OCI-M2 (cell line): ENCODE data around the gene FGFRL1.
"Not testable (repeated sequence)": the region's sequence is repeated elsewhere in the genome, so short reads cannot be mapped to it uniquely, and the experiment has no call there.

Experiments used
- DNase-seq: peaks from one replicate; lab custom pipeline; 2025; ENCODE audit not compliant: unreplicated experiment; lab: John Stamatoyannopoulos, UW

FGFRL1 gene

DNA sequence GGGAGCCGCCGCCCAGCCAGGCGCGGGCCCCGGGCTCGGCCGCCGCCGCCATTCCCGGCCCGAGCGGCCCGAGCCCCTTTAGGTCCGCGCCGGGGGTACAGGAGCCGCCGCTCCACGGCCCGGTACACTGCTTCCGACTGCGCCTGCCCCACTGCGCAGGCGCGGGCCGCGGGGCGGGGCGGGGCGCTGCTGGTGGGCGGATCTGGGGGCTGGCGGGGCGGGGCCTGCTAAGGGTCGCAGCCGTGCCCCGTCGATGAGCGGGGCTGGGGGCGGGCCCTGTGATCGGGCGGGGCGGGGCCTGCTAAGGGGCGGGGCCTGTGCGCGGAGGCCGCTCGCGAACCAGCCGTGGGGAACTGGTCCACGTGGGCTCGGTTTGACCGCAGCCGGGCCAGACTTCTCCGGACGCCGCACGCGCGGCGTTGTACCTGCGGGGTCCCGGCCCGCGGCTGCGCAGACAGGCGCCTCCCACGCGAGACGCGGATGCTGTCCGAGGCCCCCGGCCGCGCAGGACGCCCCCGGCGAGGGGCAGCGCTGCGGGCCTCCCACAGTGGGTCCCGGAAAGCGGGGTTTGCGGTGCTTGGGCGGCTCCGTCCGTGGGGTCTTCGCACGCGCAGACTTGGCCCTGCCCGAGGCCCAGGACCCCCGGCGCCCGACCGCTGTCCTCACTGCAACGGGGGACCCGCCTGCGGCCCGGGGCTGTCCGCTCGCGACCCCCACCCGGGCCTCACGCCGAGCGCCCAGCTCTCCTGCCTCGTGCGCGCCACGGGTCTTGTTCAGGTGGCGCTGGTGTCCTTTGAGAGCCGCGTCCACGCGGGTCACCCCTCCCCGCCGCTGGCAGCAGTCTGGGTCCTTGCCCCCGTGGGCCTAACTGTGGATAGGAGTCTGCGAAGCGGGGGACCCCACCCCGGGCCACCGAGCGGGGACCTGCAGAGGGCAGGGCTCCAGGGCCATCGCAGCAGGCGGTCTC is 37.7 kb upstream of the FGFRL1 start, which contains the start of gene DGKQ:
Gene DGKQ (minus strand): TSS at position 139 of the 967 bp plus-strand sequence. CDS start 87 bp downstream, at position 52.
- no peak for DNase-seq

DNA sequence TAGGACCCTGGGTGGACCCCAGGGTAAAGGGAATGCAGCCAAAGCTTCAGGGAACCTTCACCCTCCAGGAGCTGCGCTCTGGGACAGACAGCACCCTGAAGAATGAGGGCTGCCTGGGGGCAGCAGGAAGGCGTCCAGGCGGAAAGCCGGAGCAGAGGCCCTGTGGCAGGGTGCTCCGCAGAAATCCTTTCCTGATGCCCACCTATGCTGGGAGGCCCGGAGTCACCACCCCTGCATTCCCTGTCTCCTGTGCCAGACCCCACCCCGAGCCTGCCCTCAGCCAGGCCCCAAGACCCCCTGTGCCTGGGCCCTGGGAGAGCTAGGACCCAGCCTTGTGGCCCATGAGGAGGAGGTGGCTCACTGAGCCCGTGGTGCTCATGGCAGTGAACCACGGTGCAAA is 36.8 kb upstream of the FGFRL1 start:
- no peak for DNase-seq

DNA sequence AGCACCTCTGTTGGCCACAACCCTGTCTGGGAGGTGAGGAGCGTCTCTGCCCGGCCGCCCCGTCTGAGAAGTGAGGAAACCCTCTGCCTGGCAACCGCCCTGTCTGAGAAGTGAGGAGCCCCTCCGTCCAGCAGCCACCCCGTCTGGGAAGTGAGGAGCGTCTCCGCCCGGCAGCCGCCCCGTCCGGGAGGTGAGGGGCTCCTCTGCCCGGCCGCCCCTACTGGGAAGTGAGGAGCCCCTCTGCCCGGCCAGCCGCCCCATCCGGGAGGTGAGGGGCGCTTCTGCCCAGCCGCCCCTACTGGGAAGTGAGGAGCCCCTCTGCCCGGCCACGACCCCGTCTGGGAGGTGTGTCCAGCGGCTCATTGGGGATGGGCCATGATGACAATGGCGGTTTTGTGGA is 35.4 kb upstream of the FGFRL1 start:
- DNase-seq: not testable (repeated sequence)

DNA sequence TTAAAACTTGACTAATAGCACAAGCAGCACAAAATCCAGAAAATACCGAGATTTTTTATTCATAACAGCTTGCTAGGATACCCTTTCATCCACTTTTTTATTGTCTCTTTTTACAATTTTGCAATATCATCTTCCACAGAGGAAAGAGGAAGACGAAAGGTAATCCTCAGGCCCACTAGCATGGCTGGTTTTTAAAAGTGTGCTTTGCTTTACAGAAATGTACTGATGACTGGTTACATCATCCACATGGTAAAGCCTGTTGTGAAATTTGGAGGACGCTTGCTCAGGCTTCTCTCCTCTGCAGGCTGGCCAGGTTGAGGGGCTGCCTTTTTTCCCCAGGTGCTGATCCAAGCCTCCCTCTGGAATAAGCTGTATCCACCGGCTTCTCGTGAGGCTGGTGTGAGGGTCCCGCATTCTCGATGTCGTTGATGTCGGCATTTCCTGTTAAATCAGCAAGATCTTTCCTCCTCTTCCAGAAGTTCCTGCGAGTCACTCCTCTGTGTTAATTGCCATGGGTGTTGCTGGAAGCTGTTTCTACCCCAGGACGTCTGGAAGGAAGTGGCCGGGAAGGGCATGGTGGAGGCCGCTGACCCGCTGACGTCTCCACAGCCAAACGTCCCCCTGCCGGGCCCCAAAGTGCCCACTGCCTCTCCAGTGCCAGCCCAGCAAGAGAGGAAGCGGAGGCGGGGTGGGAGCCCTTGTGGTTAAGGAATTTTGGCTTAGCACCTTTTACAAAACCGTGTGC is 32.3 kb upstream of the FGFRL1 start:
- DNase-seq: no peak

DNA sequence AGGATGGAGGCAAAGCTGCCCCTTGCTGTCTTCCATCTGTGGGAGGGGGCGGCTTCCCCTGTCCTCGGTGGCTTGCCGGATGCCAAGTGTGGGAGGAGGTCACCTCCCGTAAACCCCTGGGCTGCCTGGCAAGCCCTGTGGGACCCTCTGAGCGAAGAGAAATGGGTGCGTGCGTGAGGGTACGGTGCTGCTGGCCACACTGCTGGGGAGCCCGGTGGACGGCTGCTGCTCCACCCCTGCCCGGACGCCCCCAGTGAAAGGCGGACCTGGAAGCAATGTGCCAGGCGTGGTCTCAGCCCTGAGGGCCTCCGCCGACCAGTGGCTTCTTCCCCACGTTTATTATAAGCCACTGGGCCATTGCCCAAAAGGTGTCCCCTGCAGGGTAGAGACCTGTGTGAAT is 29.1 kb upstream of the FGFRL1 start:
- no peak for DNase-seq

DNA sequence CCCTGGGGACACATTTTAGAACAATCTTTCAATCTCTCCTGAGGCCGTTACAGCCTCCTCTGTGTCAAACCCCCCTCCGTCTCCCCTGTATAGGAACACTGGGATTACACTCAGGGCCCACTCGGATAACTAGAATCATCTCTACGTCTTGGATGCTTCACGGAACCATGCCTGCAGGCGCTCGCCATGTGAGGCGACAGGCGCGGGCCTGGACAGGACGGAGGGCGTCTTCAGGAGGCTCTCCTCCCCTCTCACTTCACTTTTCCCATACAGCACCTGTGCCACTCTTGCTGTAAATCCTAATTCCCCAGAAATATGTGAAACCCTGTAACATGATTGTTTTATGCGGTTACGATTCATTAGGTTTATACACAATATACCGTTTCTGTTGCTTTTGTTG is 28.6 kb upstream of the FGFRL1 start:
- no peak for DNase-seq

DNA sequence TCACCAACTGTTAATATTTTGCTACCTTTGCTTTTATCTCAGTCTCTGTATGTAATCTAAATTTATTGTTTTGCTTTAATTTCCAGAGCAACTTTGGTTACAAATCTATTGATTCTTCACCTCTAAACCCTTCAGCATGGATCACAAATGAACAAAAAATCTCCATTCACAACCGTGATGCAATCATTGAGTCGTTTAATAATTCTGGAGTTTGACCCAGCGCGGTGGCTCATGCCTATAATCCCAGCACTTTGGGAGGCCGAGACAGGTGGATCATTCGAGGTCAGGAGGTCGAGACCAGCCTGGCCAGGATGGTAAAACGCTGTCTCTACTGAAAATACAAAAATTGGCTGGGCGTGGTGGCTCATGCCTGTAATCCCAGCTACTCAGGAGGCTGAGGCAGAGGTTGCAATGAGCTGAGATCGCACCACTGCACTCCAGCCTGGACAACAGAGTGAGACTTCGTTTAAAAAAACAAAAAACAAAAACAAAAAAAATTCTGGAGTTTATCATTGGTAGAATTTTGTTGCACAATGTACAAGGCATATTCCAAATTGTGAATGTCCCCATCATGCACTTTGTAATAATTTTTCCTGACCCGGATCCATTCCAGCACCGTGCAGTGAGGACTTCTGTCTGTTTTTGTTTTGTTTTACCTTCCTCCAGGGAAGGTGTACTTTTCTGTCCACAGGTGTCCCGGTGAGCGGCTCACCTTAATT is 26.9 kb upstream of the FGFRL1 start:
- DNase-seq: no peak

DNA sequence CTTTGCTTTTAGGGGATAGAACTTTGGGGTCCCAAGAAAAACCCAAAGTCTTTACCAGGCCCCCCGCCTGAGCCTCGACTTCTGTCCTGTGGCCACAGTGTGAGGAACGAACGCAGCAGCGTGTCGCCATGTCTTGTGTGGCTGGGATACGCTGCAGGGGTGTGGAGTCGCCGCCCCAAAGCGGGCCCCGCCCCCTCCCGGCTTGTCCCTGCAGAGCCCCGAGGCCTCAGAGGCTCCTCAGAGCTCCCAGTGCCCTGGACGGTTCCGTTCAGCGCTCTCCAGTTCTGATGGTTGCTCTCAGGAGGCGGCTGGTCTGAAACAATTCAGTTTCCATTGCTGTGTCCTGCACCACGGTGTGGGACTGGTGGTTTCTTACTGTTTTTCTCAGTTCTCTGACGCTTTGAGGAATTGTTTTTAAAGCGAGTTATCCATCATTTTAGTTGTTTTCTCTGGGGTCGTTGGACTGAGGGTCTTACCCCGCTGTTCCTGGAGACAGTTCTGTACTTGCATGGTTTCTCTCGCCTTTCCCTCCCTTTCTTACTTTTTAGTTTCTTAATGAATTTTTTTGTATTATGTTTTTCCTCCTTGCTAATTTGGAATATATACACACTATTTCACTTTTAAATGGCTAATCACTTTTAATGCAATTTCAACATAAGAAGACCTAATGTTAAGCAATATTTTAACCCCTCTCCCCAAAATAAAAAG is 26.1 kb upstream of the FGFRL1 start:
- no peak for DNase-seq

DNA sequence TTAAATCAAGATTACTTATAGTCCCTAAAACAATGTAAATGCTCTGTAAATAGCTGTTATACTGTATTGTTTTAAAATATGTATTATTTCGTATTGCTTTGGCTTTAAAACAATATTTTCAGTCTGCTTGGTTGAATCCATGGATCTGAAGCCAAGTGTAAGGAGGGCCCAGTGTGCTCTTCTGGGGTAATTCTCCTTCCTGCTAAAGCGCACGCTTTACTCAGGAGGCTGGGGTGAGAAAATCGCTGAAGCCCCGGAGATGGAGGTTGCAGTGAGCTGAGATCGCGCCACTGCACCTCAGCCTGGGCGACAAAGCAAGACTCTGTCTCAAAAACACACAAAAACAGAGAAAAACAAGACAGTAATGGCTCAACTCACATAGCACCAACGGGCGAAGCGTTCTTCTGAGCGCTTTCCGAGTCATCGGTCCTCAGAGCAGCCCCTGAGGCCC is 25.0 kb upstream of the FGFRL1 start:
- no peak for DNase-seq

DNA sequence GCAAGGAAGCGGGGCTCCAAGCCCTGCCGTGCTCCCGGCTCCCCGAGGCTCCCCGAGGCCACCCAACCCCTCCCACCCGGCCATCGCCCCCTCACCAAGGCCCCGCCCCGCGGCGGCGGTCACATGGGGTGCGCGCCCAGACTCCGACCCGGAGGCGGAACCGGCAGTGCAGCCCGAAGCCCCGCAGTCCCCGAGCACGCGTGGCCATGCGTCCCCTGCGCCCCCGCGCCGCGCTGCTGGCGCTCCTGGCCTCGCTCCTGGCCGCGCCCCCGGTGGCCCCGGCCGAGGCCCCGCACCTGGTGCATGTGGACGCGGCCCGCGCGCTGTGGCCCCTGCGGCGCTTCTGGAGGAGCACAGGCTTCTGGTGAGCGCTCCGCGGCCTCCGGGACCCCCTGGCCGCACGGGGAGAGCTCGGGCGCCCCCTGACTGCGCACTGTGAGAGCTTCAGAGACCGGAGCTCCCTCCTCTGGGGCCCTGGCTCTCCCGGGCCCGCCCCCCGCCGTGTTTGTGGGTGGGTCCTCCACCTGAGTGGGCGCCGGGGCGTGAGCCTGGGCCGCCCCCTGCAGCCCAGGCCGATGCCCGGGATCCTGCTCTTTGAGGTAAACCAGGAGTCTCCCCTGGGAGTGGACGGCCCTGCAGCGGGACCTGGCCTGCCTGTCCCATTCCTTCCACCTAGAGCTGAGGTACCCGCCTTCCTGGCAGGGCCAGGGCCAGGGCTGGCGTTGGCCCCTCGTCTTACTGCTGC is 24.4 kb upstream of the FGFRL1 start, which contains the start of gene IDUA:
Gene IDUA (plus strand): TSS at position 166 of the 745 bp plus-strand sequence. CDS start 41 bp downstream, at position 207.
- DNase-seq: no peak

DNA sequence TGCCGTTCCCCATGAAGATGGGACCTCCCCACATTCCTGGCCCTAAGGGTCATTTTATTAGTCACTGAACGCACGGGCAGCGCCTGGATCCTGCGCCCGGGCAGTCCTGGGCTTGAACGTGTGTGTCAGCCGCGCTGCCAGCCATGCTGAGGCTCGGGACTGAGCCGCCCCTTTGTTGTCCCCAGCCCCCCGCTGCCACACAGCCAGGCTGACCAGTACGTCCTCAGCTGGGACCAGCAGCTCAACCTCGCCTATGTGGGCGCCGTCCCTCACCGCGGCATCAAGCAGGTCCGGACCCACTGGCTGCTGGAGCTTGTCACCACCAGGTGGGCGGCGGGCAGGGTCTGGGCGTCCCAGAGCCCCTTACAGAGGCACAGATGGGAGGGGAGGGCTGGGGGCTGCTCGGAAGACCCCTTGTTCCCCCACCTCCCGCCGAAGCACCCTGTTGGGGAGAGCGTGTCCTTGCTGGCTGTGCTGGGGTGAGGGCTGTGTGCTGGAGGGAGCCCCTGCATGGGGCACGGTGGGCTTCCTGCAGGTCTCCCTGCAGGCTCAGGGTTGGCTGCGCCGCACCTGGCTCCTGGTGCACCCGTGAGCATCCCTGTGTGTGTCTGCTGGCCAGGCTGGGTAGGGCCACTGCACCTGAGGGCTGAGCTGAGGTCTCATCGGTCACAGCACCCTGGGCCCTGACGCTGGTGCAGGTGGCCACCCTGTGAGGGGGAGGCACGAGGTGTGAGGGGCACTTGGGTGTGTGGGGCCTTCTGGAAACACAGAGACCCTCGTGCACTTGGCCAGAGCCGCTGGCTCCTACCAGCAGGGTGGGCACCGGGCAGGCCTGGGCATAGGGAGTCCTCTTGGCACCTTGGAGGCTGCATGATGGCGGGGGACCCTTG is 23.6 kb upstream of the FGFRL1 start:
- DNase-seq: no peak

DNA sequence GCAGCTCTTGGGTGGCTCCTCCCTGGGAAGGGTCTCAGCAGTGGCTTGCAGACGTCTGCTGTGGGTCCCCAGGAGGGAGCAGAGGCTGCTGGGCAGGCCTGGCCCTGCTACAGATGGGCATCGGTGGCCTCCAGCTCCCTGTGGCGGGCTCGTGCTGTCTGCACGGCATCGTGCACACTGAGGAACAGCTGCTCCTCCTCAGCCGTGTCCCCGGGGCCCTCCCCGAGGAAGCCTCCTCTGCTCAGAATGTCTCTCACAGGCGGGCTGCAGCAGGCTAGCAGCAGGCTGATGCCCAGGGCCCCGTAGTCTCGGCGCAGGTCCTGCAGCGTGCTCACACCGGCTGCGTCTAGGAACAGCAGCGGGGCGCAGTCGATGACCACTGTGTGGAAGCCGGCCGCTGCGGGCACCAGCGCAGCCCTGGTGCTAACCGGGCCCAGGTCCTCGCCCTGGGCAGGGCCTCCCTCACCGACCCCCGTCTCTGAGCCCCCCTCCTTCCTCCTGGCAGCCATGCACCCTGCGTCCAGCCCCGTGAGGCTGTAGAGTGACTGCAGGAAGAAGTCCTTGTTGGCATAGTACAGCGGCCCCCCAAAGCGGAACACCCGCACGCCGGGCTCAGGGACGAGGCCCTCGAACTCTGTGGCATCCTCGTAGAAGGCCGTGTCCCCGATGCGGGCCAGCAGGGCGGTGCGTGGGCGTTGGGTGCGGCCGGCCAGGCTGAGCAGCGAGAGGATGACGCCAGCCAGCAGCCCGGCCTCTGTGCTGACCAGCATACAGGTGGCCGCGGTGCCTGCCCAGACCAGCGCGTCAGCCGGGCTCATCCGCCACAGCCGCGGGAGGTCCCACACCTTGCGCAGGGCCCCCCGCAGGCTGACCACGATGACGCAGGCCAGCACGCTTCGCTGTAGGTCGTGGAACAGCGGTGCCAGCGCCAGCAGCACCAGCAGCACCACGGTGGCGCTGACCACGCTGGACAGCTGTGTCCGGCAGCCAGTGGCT is 22.4 kb upstream of the FGFRL1 start:
- DNase-seq: no peak

DNA sequence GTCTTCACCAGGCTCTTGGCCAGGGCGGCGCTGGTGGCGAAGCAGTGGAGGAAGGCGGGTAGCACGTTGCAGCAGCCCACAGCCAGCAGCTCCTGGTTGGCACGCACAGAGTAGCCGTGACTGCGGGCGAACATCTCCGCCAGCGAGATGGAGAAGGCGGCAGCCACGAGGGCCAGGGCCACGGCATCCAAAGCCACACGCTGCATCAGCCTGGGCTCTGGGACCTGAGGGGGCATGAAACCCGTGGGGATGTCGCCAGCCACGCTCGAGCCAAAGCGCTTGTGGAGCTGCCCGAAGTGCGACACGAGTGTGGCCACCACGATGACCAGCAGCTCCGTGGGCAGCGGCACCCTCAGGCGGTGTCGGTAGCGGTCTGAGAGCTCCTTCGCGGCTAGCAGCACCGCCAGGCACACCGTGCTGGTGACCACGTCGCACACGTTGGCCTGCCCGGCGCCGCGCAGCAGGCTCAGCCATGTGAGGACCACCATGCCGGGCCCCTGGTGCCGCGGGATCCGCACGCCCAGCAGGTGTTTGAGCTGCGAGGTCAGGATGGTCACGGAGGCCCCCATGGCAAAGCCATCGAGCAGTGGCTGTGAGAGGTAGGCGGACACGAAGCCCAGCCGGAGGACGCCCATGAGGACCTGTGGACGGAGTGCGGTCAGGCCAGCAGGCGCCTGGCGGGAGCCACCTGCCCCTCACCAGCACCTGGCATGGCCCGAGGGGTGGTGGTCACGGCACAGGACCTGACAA is 21.5 kb upstream of the FGFRL1 start:
- no peak for DNase-seq

DNA sequence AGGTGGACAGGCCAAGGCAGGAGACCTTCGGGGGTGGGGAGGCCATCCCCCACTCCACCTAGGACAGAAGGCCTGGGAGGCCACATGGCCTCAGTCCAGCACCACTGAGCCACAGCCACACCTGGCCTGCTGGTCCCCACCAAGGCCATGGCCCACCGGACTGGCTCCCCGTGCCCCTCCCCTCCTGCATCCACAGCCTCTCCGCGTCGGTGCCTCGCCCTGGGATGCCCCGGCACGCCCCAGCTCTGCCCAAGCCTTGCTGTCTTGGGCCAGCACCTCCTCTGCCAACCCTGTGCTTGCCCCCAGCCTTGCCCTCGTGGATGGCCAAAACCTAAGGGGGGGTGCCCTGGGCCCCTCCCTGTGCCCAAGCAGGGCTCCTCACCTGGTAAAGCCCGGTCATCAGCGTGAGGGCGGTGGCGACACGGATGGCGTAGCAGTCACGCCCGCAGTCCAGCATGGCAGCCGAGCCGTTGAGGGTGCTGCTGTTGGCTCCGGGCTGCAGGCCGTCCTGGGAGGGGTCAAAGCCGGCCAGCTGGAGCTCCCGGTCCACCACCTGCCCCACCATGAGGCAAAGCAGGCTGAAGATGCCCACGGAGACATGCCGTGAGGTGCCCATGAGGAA is 20.6 kb upstream of the FGFRL1 start:
- DNase-seq: no peak

DNA sequence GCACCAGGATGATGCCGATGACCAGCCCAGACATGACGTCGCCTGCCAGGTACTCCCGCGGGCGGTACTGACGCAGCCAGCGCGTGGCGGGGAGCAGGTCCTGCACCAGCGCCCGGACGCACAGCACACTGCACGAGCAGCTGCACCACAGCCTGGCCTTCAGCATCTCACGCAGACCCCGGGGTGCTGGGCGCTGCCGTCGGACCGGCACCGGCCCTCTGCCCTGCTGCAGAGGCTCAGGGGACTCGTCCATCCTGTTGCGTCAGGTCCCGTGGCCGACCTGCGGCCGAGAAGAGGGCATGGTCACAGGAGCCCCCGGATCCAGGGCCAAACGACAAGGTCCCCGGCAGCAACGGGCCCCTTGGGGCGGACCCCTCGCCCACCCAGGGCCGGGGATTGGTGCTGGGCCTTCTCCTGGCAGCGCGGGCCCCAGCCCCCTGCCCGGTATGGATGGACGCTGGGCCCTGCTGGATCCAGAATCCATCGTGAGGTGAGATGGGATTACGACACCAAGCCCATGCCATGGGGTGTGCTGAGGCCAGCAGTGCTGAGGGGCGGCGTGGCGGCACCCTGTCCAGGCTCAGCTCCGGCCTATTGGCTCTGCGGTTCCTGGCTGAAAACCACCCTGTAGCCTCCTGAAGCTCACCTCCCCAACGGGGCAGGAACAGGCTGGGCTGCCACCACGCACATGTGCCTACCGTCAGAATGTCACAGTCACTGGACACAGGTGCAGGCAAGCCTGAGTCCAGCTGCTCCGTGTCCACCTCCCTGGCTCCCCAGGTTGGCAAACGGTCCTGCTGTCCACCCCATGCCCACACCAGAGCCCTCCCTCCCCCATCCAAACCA is 19.8 kb upstream of the FGFRL1 start:
- DNase-seq: no peak
